SK-N-SH treated with all-trans-retinoic acid at 6 μM for 48 hours (cell line): ENCODE data around the gene KRTAP10-7.

ENCODE experiments used
- BACH2 ChIP-seq: fragments of 250-450 bp; sonication (Bioruptor Pico); IDR thresholded peaks from 2 replicates; pipeline ENCODE4 v1.9.0; 2021; ENCODE audit warnings: mild to moderate bottlenecking, borderline replicate concordance
- CSDC2 ChIP-seq: fragments of 250-450 bp; sonication (Bioruptor Pico); IDR thresholded peaks from 2 replicates; pipeline ENCODE4 v1.5.0; 2020; ENCODE audit warnings: mild to moderate bottlenecking, moderate library complexity
- RARB ChIP-seq: fragments of 250-450 bp; sonication (Bioruptor Pico); IDR thresholded peaks from 2 replicates; pipeline ENCODE4 v1.8.0; 2021; ENCODE audit warnings: mild to moderate bottlenecking, moderate library complexity
- TCF4 ChIP-seq: fragments of 250-450 bp; sonication (Bioruptor Pico); IDR thresholded peaks from 2 replicates; pipeline ENCODE4 v1.8.0; 2021; ENCODE audit warnings: mild to moderate bottlenecking, moderate library complexity, borderline replicate concordance
- ZC3H10 ChIP-seq: fragments of 250-450 bp; sonication (Bioruptor Pico); IDR thresholded peaks from 2 replicates; pipeline ENCODE4 v1.5.1; 2021; ENCODE audit warnings: mild to moderate bottlenecking, moderate library complexity
- TF ChIP-seq, protein P1 (sequence below): fragments of 250-450 bp; sonication (Bioruptor Pico); IDR thresholded peaks from 2 replicates; pipeline ENCODE4 v1.5.0; 2020; ENCODE audit warnings: mild to moderate bottlenecking, moderate library complexity

GRCh38 chr21:44606495-44606894, 6.1 kb downstream of the KRTAP10-7 start:
- no peak for TF ChIP-seq BACH2 (CRISPR knock-in tag)
- TF ChIP-seq ZC3H10 (CRISPR knock-in tag) = no peak
- no peak for TF ChIP-seq RARB (CRISPR knock-in tag)
- TF ChIP-seq TCF4 (CRISPR knock-in tag) = no peak
- TF ChIP-seq CSDC2 = no peak
- TF ChIP-seq, protein P1, sequence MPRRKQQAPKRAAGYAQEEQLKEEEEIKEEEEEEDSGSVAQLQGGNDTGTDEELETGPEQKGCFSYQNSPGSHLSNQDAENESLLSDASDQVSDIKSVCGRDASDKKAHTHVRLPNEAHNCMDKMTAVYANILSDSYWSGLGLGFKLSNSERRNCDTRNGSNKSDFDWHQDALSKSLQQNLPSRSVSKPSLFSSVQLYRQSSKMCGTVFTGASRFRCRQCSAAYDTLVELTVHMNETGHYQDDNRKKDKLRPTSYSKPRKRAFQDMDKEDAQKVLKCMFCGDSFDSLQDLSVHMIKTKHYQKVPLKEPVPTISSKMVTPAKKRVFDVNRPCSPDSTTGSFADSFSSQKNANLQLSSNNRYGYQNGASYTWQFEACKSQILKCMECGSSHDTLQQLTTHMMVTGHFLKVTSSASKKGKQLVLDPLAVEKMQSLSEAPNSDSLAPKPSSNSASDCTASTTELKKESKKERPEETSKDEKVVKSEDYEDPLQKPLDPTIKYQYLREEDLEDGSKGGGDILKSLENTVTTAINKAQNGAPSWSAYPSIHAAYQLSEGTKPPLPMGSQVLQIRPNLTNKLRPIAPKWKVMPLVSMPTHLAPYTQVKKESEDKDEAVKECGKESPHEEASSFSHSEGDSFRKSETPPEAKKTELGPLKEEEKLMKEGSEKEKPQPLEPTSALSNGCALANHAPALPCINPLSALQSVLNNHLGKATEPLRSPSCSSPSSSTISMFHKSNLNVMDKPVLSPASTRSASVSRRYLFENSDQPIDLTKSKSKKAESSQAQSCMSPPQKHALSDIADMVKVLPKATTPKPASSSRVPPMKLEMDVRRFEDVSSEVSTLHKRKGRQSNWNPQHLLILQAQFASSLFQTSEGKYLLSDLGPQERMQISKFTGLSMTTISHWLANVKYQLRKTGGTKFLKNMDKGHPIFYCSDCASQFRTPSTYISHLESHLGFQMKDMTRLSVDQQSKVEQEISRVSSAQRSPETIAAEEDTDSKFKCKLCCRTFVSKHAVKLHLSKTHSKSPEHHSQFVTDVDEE (CRISPR knock-in tag) = no peak
